HFF-Myc (cell line): Measurements from ENCODE around the gene SLC5A3.

Source experiments
- DNase-seq: peaks from one replicate; pipeline ENCODE4 v3.0.0-alpha.2; 2011; ENCODE audit warnings: low read depth; ENCODE audit errors: extremely low read depth
- H3K4me3 ChIP-seq: replicated peaks from 2 replicates; pipeline ENCODE4 v1.5.1; 2011; ENCODE audit warnings: low read depth, mild to moderate bottlenecking, control low read depth, low read length
- CTCF ChIP-seq: IDR thresholded peaks from 2 replicates; pipeline ENCODE4 v1.5.1; 2012; ENCODE audit warnings: mild to moderate bottlenecking, low read depth, low read length, control low read depth; ENCODE audit errors: missing control alignments

The SLC5A3 gene

GRCh38 chr21:34073032-34073748, at the start of gene SLC5A3, which contains the start of gene MRPS6:
SLC5A3 (plus strand) TSS chr21:34073578; CDS start chr21:34095199, 21,621 bp downstream.
MRPS6 (plus strand) TSS chr21:34073578; CDS start chr21:34073701, 123 bp downstream.
- H3K4me3 ChIP-seq: peak within 1 kb of the TSS; percentile 73
- TF ChIP-seq CTCF: no peak
- DNase-seq: peak; percentile 38

- no peak overlapping the region for H3K4me3 ChIP-seq
- no peak for DNase-seq
- TF ChIP-seq CTCF: no peak
Observed at GRCh38 chr21:34023691-34024373, 49.5 kb upstream of the SLC5A3 start.

- TF ChIP-seq CTCF: no peak
Observed at GRCh38 chr21:34024374-34024693, 49.0 kb upstream of the SLC5A3 start.

GRCh38 chr21:34027721-34028461, 45.5 kb upstream of the SLC5A3 start:
- DNase-seq: no peak
- TF ChIP-seq CTCF: no peak
- H3K4me3 ChIP-seq: no peak overlapping the region

More at GRCh38 chr21:34024374-34024693, 49.0 kb upstream of the SLC5A3 start:
- DNase-seq: no peak
- no peak overlapping the region for H3K4me3 ChIP-seq

GRCh38 chr21:34029743-34030528, 43.4 kb upstream of the SLC5A3 start:
- TF ChIP-seq CTCF: no peak
- H3K4me3 ChIP-seq: no peak overlapping the region
- peak; percentile 73 for DNase-seq

- DNase-seq: no peak
- no peak for TF ChIP-seq CTCF
- no peak overlapping the region for H3K4me3 ChIP-seq
Observed at GRCh38 chr21:34031835-34032370, 41.5 kb upstream of the SLC5A3 start.
